ENCODE data around the gene NPR2. TPM values are rescaled to one million over a fixed set of nuclear protein-coding genes. Genes with fewer than 3 reads are reported as not detected.

The NPR2 gene
- total and polyA plus RNA-seq, 8 donors = 2.2 to 14.6 (median 3.6) TPM

DNA sequence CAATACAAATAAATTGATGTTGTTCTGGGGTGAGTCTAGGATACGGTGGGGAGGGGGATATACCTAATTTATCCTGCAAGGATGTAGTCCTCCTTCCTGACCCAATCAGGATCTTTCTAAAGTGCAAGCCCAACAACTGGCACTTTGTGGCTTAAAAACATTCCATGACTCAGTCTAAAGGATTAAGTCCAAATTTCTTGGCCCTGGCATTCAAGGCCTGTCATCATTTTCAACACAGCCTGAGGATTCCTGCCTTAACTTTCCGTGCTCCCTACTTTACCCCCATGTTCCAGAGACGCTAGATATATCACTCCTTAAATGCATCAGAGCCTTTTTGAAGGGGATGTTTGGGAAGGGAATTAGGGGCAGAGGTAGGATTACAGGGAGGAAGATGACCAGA lies 36.1 kb downstream of the NPR2 start:
- FAIRE-seq = no peak
- intact Hi-C loops (cut with DNase I) = no loop called here

DNA sequence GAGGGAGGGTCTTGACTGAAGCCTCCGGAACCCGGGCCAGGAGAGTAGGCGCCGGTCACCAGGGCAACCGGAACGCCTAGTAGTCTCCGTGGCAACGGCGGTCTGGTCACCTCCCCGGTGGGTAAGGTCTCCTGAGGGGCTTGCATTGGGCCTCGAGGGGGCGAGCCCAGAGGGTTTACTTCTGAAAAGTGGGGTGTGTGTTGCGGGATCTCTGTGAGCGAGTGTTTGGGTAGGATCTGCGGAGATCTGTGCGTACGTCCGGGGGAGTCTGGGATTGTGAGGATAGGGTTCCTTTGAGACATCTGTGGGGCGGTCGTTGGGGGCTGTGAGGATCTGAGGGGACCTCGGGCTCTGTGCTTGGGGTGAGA lies 37.3 kb downstream of the NPR2 start, which contains the start of gene FAM221B:
FAM221B (minus strand) TSS at position 17 of the 368 bp plus-strand sequence. CDS start 2,571 bp downstream, outside the sequence.
- Histone ChIP-seq H3K4me3 (peak within 1 kb of the TSS; percentile 46 to 81 (median 70)), H3K27me3 (no peaks in the 10 kb centered on the region), H3K4me1 (peaks cover 6 to 23% (median 16%) of the 10 kb centered on the region in 3 donors), H3K27ac (peak within 1 kb of the TSS; percentile 76 to 94 (median 86)), H3K9me3 (no peaks in the 10 kb centered on the region), H3K36me3 (no peaks in the 10 kb centered on the region)
- ATAC-seq (peak in 2 of 4 donors; percentile 1 to 2), FAIRE-seq (no peak), DNase-seq (peak in 4 of 6 donors; percentile 54 to 75 (median 62))
- TF ChIP-seq, protein P1, sequence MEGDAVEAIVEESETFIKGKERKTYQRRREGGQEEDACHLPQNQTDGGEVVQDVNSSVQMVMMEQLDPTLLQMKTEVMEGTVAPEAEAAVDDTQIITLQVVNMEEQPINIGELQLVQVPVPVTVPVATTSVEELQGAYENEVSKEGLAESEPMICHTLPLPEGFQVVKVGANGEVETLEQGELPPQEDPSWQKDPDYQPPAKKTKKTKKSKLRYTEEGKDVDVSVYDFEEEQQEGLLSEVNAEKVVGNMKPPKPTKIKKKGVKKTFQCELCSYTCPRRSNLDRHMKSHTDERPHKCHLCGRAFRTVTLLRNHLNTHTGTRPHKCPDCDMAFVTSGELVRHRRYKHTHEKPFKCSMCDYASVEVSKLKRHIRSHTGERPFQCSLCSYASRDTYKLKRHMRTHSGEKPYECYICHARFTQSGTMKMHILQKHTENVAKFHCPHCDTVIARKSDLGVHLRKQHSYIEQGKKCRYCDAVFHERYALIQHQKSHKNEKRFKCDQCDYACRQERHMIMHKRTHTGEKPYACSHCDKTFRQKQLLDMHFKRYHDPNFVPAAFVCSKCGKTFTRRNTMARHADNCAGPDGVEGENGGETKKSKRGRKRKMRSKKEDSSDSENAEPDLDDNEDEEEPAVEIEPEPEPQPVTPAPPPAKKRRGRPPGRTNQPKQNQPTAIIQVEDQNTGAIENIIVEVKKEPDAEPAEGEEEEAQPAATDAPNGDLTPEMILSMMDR (IDR thresholded peaks at IDR 0.05) = no peak
- 0 to 1% methylated on average over 21 of the region's 21 CpGs for WGBS, 2 donors
- intact Hi-C loops (cut with DNase I) = no loop called here

More for the DNA sequence above, 36.1 kb downstream of the NPR2 start:
- Histone ChIP-seq H3K4me1 (peaks cover 5 to 11% (median 6%) of the 10 kb centered on the region in 3 donors), H3K27ac (no peak overlapping the region), H3K36me3 (no peaks in the 10 kb centered on the region), H3K9me3 (no peaks in the 10 kb centered on the region), H3K27me3 (no peaks in the 10 kb centered on the region), H3K4me3 (no peak overlapping the region)
- ATAC-seq (no peak), DNase-seq (no peak)
- 76 to 85% methylated on average over 3 of the region's 3 CpGs for WGBS, 2 donors
- TF ChIP-seq, protein P1 (IDR thresholded peaks at IDR 0.05) = no peak

DNA sequence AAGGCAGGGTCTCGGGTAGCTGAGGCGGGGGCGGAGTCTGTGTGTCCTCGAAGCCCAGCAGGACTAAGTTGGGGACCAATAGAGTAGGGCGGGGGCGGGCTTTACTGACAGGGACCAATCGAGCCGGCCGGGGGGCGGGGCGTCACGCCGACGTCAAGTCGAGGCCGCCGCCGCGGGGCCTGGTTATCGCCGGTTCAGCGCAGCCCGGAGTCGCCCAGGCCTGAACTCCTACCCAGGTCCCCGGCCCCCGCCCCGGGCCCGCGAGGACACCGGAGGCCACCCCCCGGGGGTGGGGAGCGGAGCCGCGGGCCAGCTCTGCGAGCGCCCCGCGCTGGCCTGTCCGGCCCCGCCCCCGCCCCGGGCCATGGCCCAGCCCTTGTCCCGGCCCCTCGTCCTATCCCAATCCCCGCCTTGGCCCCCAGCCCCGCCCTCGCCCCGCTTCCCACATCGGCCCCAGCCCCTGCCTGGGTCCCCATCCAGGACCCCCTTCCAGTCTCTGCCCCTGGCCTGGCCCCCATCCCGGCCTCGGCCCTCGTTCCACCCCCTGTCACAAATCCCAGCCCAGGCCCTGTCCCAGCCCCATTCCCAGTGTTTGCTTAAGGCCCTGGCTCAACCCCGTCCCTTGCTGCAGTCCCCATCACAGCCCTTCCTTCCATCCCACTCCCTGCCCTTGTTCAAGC lies 37.8 kb downstream of the NPR2 start, which contains the start of gene TMEM8B:
TMEM8B (plus strand) TSS at position 145 of the 680 bp plus-strand sequence; CDS start at position 365, 220 bp downstream.
- ATAC-seq = peak; percentile 83 to 89 (median 86)
- H3K27me3 ChIP-seq = no peaks in the 10 kb centered on the region
- peak; percentile 92 to 98 (median 97) for DNase-seq
- peaks cover 8 to 26% (median 19%) of the 10 kb centered on the region in 3 donors for H3K4me1 ChIP-seq
- peak within 1 kb of the TSS; percentile 76 to 94 (median 86) for H3K27ac ChIP-seq
- peak within 1 kb of the TSS; percentile 46 to 81 (median 70) for H3K4me3 ChIP-seq
- intact Hi-C loops (cut with DNase I) = no loop called here
- TF ChIP-seq, protein P1 (IDR thresholded peaks at IDR 0.05) = no peak
- FAIRE-seq = no peak
- no peaks in the 10 kb centered on the region for H3K36me3 ChIP-seq
- H3K9me3 ChIP-seq = no peaks in the 10 kb centered on the region
- WGBS, 2 donors = 0 to 1% methylated on average over 20 to 53 of the region's 53 CpGs

DNA sequence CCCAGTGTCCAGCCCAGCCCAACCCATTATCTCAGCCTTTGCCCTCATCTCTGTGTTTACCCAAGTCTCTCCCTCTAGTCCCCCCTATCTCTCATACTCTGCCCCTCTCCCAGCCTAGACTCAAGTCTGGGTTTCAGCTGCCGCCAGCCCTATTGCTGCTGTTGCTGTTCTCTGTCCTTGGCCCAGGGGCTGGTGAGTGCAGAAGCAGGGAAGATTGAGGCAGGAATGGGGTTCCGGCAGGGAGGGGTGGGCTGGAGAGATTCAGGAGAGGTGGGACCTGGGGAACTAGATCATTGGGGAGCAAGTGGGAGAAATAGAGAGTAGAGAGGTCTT lies 38.3 kb downstream of the NPR2 start:
- ATAC-seq = no peak
- intact Hi-C loops (cut with DNase I) = no loop called here
- FAIRE-seq = no peak
- peak overlapping the region in 2 of 4 donors; percentile 90 to 94 for H3K27ac ChIP-seq
- no peaks in the 10 kb centered on the region for H3K27me3 ChIP-seq
- DNase-seq = no peak
- TF ChIP-seq, protein P1 (IDR thresholded peaks at IDR 0.05) = no peak
- no peaks in the 10 kb centered on the region for H3K9me3 ChIP-seq
- H3K4me1 ChIP-seq = peaks cover 12 to 30% (median 24%) of the 10 kb centered on the region in 3 donors
- H3K36me3 ChIP-seq = no peaks in the 10 kb centered on the region
- H3K4me3 ChIP-seq = peak overlapping the region in 3 of 4 donors; percentile 69 to 81 (median 71)
- WGBS, 2 donors = 23 to 35% methylated on average over 2 of the region's 2 CpGs

DNA sequence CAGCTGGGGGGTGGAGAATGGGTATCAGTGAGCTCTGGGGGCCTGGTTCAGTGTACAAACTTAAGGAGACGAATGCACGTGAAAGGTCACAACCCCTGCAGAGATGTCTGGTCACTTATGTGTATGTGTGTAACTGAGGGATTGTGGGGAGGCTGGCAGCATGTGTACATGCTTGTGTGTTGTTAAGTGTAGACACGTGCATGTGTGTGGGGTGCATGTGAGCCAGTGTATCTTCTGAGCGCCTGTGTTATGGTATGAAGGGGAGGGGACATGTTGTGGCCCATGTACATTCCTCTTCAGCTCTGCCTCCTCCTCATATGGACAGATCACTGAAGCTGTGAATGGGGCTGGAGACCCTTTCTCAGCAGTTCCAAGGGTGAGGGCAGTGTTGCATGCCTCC lies 39.6 kb downstream of the NPR2 start:
- H3K27ac ChIP-seq = no peak overlapping the region
- H3K9me3 ChIP-seq = no peaks in the 10 kb centered on the region
- FAIRE-seq = no peak
- intact Hi-C loops (cut with DNase I) = no loop called here
- no peaks in the 10 kb centered on the region for H3K27me3 ChIP-seq
- H3K4me1 ChIP-seq = peaks cover 12 to 31% (median 30%) of the 10 kb centered on the region in 3 donors
- TF ChIP-seq, protein P1 (IDR thresholded peaks at IDR 0.05) = no peak
- no peak for ATAC-seq
- no peak for DNase-seq
- 79 to 80% methylated on average over 4 of the region's 4 CpGs for WGBS, 2 donors
- H3K36me3 ChIP-seq = no peaks in the 10 kb centered on the region
- no peak overlapping the region for H3K4me3 ChIP-seq

Measured in pancreas (tissue), 10 donors.